ENCODE data around the gene NFIC. TPM values are rescaled to one million over a fixed set of nuclear protein-coding genes. Genes with fewer than 3 reads are reported as not detected.
"Not testable (repeated sequence)": the region's sequence is repeated elsewhere in the genome, so short reads cannot be mapped to it uniquely, and the experiment has no call there.

NFIC gene
- total RNA-seq, 1 donor from 2014 or later, result 107 TPM

GRCh38 chr19:3451451-3451866 lies 85.1 kb downstream of the NFIC start:
- no peak for DNase-seq (ENCODE audit: low read depth)

GRCh38 chr19:3452171-3452941 lies 86.0 kb downstream of the NFIC start:
- DNase-seq (ENCODE audit: low read depth), result no peak

GRCh38 chr19:3452942-3453214 lies 86.5 kb downstream of the NFIC start:
- not testable (repeated sequence) for DNase-seq (ENCODE audit: low read depth)

- DNase-seq (ENCODE audit: low read depth), result no peak
These were observed 87.5 kb downstream of the NFIC start for GRCh38 chr19:3453840-3454239.

- DNase-seq (ENCODE audit: low read depth), result no peak
These were observed 88.4 kb downstream of the NFIC start for GRCh38 chr19:3454656-3455392.

GRCh38 chr19:3455393-3455955 lies 89.1 kb downstream of the NFIC start:
- no peak for DNase-seq (ENCODE audit: low read depth)

GRCh38 chr19:3455960-3456601 lies 89.7 kb downstream of the NFIC start:
- no peak for DNase-seq (ENCODE audit: low read depth)

GRCh38 chr19:3456925-3457527 lies 90.6 kb downstream of the NFIC start:
- no peak for DNase-seq (ENCODE audit: low read depth)

GRCh38 chr19:3457528-3458228 lies 91.3 kb downstream of the NFIC start:
- no peak for DNase-seq (ENCODE audit: low read depth)

- DNase-seq (ENCODE audit: low read depth), result no peak
These were observed 92.1 kb downstream of the NFIC start for GRCh38 chr19:3458229-3459088.

- DNase-seq (ENCODE audit: low read depth), result peak; percentile 80
These were observed 92.9 kb downstream of the NFIC start for GRCh38 chr19:3459089-3459881.

- DNase-seq (ENCODE audit: low read depth), result no peak
These were observed 93.7 kb downstream of the NFIC start for GRCh38 chr19:3459965-3460582.

GRCh38 chr19:3462991-3463713 lies 96.8 kb downstream of the NFIC start:
- no peak for DNase-seq (ENCODE audit: low read depth)

- DNase-seq (ENCODE audit: low read depth), result no peak
These were observed 97.6 kb downstream of the NFIC start for GRCh38 chr19:3463714-3464586.

- no peak for DNase-seq (ENCODE audit: low read depth)
These were observed 98.3 kb downstream of the NFIC start for GRCh38 chr19:3464587-3465235.

- no peak for DNase-seq (ENCODE audit: low read depth)
These were observed 99.2 kb downstream of the NFIC start for GRCh38 chr19:3465552-3465951.

- no peak for DNase-seq (ENCODE audit: low read depth)
These were observed 100.3 kb downstream of the NFIC start for GRCh38 chr19:3466635-3467034.

Measured in renal cortical epithelial cell (primary cell).